Suprapubic skin (tissue), 4 donors: Measurements from ENCODE around the gene HIGD1A. TPM values are rescaled to one million over a fixed set of nuclear protein-coding genes. Genes with fewer than 3 reads are reported as not detected.

Experiments
- DNase-seq, 2 donors: peaks; one replicate each; pipeline ENCODE4 v3.0.0-alpha.2; 2019; ENCODE audit warnings: low spot score in 2 of 2
- H3K27ac ChIP-seq: fragments of 200-600 bp; sonication (generic); one replicate; pipeline ENCODE4 v1.5.1; 2019
- H3K27me3 ChIP-seq: fragments of 200-600 bp; sonication (generic); one replicate; pipeline ENCODE4 v1.5.1; 2019
- H3K36me3 ChIP-seq: fragments of 200-600 bp; sonication (generic); one replicate; pipeline ENCODE4 v1.5.1; 2019
- H3K4me1 ChIP-seq: fragments of 200-600 bp; sonication (generic); one replicate; pipeline ENCODE4 v1.5.1; 2019
- H3K4me3 ChIP-seq: fragments of 200-600 bp; sonication (generic); one replicate; pipeline ENCODE4 v1.5.1; 2019; ENCODE audit warnings: mild to moderate bottlenecking
- H3K9me3 ChIP-seq: fragments of 200-600 bp; sonication (generic); one replicate; pipeline ENCODE4 v1.5.1; 2019
- CTCF ChIP-seq, 2 donors: fragments of 200-600 bp in 1 of 2; fragments of 450-650 bp in 1 of 2; sonication (generic) in 1 of 2; IDR thresholded peaks; one replicate each; pipeline ENCODE4 v1.5.1; 2016 to 2019; ENCODE audit warnings: antibody characterized with exemption in 2 of 2, mild to moderate bottlenecking in 1 of 2, moderate library complexity in 1 of 2
- EP300 ChIP-seq: sonication (generic); formaldehyde crosslinking; IDR thresholded peaks from one replicate; pipeline ENCODE4 v1.6.1; 2017; ENCODE audit warnings: antibody characterized with exemption
- POLR2A ChIP-seq, 2 donors: fragments of 450-650 bp; IDR thresholded peaks; one replicate each; pipeline ENCODE4 v1.6.1; 2017; ENCODE audit warnings: antibody characterized with exemption in 2 of 2, mild to moderate bottlenecking in 2 of 2, moderate library complexity in 2 of 2
- POLR2AphosphoS5 ChIP-seq, 3 donors: sonication (generic); formaldehyde crosslinking; IDR thresholded peaks; one replicate each; pipeline ENCODE4 v1.6.1; 2017; ENCODE audit warnings: antibody characterized with exemption in 3 of 3
- WGBS: methylation state at CpG from one replicate; pipeline ENCODE4 v1.1.5; 2018; 5-methylcytosine and 5-hydroxymethylcytosine counted together
- total RNA-seq, 4 donors: library from RNA; depleted of rRNA; stranded (reverse); fragments of >200 nt; gene quantifications; one replicate each; pipeline ENCODE4 v1.1.0, GENCODE V29; 2016

The HIGD1A gene
- total RNA-seq, 4 donors from 2014 or later, result 46.8 to 91.9 (median 81.4) TPM

GRCh38 chr3:42802876-42803413 is 1.3 kb downstream of the HIGD1A start:
- Histone ChIP-seq H3K9me3 (no peaks in the 10 kb centered on the region), H3K4me1 (peaks cover 35% of the 10 kb centered on the region), H3K27me3 (no peaks in the 10 kb centered on the region), H3K4me3 (peak overlapping the region; percentile 86), H3K27ac (peak overlapping the region; percentile 97), H3K36me3 (no peaks in the 10 kb centered on the region)
- DNase-seq, result no peak
- no peak for TF ChIP-seq EP300
- no peak for TF ChIP-seq POLR2A (IDR thresholded peaks at IDR 0.05)
- no peak for TF ChIP-seq CTCF (IDR thresholded peaks at IDR 0.05)
- WGBS, result 42% methylated on average over 11 of the region's 11 CpGs

GRCh38 chr3:42801784-42802183 is 2.5 kb downstream of the HIGD1A start:
- no peak overlapping the region for H3K4me3 ChIP-seq
- H3K27me3 ChIP-seq, result no peaks in the 10 kb centered on the region
- H3K36me3 ChIP-seq, result no peaks in the 10 kb centered on the region
- H3K27ac ChIP-seq, result no peak overlapping the region
- peaks cover 35% of the 10 kb centered on the region for H3K4me1 ChIP-seq
- TF ChIP-seq POLR2AphosphoS5 (IDR thresholded peaks at IDR 0.05), result no peak
- no peak for TF ChIP-seq EP300
- no peak for TF ChIP-seq POLR2A (IDR thresholded peaks at IDR 0.05)
- TF ChIP-seq CTCF (IDR thresholded peaks at IDR 0.05), result no peak
- H3K9me3 ChIP-seq, result no peaks in the 10 kb centered on the region
- DNase-seq, result no peak
- WGBS, result 89% methylated on average over 4 of the region's 4 CpGs

- H3K4me1 ChIP-seq, result peaks cover 35% of the 10 kb centered on the region
Measured at GRCh38 chr3:42801048-42801620, 3.2 kb downstream of the HIGD1A start.

GRCh38 chr3:42800251-42800650 is 4.0 kb downstream of the HIGD1A start:
- TF ChIP-seq POLR2AphosphoS5 (IDR thresholded peaks at IDR 0.05), result no peak
- no peak for TF ChIP-seq POLR2A (IDR thresholded peaks at IDR 0.05)
- TF ChIP-seq EP300, result no peak
- TF ChIP-seq CTCF (IDR thresholded peaks at IDR 0.05), result no peak
- no peak overlapping the region for H3K4me3 ChIP-seq

More at GRCh38 chr3:42801048-42801620, 3.2 kb downstream of the HIGD1A start:
- H3K27me3 ChIP-seq, result no peaks in the 10 kb centered on the region
- no peak overlapping the region for H3K4me3 ChIP-seq
- no peaks in the 10 kb centered on the region for H3K9me3 ChIP-seq
- no peak overlapping the region for H3K27ac ChIP-seq
- H3K36me3 ChIP-seq, result no peaks in the 10 kb centered on the region
- TF ChIP-seq EP300 (no peak), POLR2AphosphoS5 (IDR thresholded peaks at IDR 0.05) (no peak), CTCF (IDR thresholded peaks at IDR 0.05) (no peak), POLR2A (IDR thresholded peaks at IDR 0.05) (no peak)
- DNase-seq, result no peak
- 85% methylated on average over 3 of the region's 3 CpGs for WGBS

GRCh38 chr3:42799376-42799775 is 4.9 kb downstream of the HIGD1A start:
- H3K9me3 ChIP-seq, result no peaks in the 10 kb centered on the region
- no peaks in the 10 kb centered on the region for H3K36me3 ChIP-seq
- DNase-seq, result no peak
- TF ChIP-seq POLR2A (IDR thresholded peaks at IDR 0.05), result no peak
- no peak for TF ChIP-seq CTCF (IDR thresholded peaks at IDR 0.05)
- no peak for TF ChIP-seq EP300
- TF ChIP-seq POLR2AphosphoS5 (IDR thresholded peaks at IDR 0.05), result no peak
- no peak overlapping the region for H3K27ac ChIP-seq
- WGBS, result 82% methylated on average over 7 of the region's 7 CpGs
- H3K4me3 ChIP-seq, result no peak overlapping the region
- H3K4me1 ChIP-seq, result peaks cover 26% of the 10 kb centered on the region
- no peaks in the 10 kb centered on the region for H3K27me3 ChIP-seq

More at GRCh38 chr3:42800251-42800650, 4.0 kb downstream of the HIGD1A start:
- WGBS, result 96% methylated on average over 2 of the region's 2 CpGs
- Histone ChIP-seq H3K36me3 (no peaks in the 10 kb centered on the region), H3K27me3 (no peaks in the 10 kb centered on the region), H3K27ac (no peak overlapping the region), H3K4me1 (peaks cover 32% of the 10 kb centered on the region), H3K9me3 (no peaks in the 10 kb centered on the region)
- DNase-seq, result no peak
